PC-3 (cell line): Measurements from ENCODE around the gene KRTAP3-2. TPM values are rescaled to one million over a fixed set of nuclear protein-coding genes. Genes with fewer than 3 reads are reported as not detected.
"Not testable (repeated sequence)": the region's sequence is repeated elsewhere in the genome, so short reads cannot be mapped to it uniquely, and the experiment has no call there.

ENCODE experiments used
- ATAC-seq: fragments of 200-7000 bp; cut with Tn5 transposase; 2 replicates; pipeline ENCODE4 v1.9.1; 2020; ENCODE audit warnings: mild to moderate bottlenecking, moderate library complexity
- BruUV-seq: library from RNA; stranded (reverse); fragments of 400-500 nt; replicated peaks from 2 replicates; lab custom pipeline; 2021; lab: Mats Ljungman, UMichigan
- CTCF ChIA-PET: fragments of 300-600 bp; sonication (Branson Sonifier 250); formaldehyde crosslinking; loops from one replicate; lab custom pipeline; 2022; ENCODE audit warnings: antibody characterized with exemption; lab: Charles Lee
- POLR2A ChIA-PET: fragments of 300-600 bp; sonication (Branson Sonifier 250); formaldehyde crosslinking; loops from one replicate; lab custom pipeline; 2022; ENCODE audit warnings: antibody characterized with exemption; ENCODE audit not compliant: unreplicated experiment; lab: Charles Lee
- DNase-seq: peaks from one replicate; pipeline ENCODE4 v3.0.0-alpha.2; 2015
- H2AFZ ChIP-seq: fragments of 300-600 bp; sonication (generic); 2 replicates; pipeline ENCODE4 v1.6.0; 2016; ENCODE audit warnings: antibody characterized with exemption, low read length
- H3F3A ChIP-seq: fragments of 300-600 bp; sonication (generic); one replicate; pipeline ENCODE4 v1.6.0; 2017; ENCODE audit warnings: antibody characterized with exemption, low read length, control low read depth, mild to moderate bottlenecking; ENCODE audit not compliant: unreplicated experiment
- H3K27ac ChIP-seq: fragments of 300-600 bp; sonication (generic); 2 replicates; pipeline ENCODE4 v1.5.1; 2016; ENCODE audit warnings: mild to moderate bottlenecking, low read length
- H3K27me3 ChIP-seq: fragments of 300-600 bp; sonication (generic); 2 replicates; pipeline ENCODE4 v1.6.1; 2016; ENCODE audit warnings: low read length, mixed read lengths
- H3K36me3 ChIP-seq: fragments of 300-600 bp; sonication (generic); 2 replicates; pipeline ENCODE4 v1.6.1; 2016; ENCODE audit warnings: low read depth, mixed run types, low read length, mixed read lengths
- H3K4me1 ChIP-seq: fragments of 300-600 bp; sonication (generic); 2 replicates; pipeline ENCODE4 v1.5.1; 2016; ENCODE audit warnings: low read length; ENCODE audit not compliant: insufficient read depth
- H3K4me2 ChIP-seq: fragments of 300-600 bp; sonication (generic); 2 replicates; pipeline ENCODE4 v1.6.0; 2016; ENCODE audit warnings: low read length
- H3K4me3 ChIP-seq: fragments of 300-600 bp; sonication (generic); 2 replicates; pipeline ENCODE4 v1.5.1; 2016; ENCODE audit warnings: mild to moderate bottlenecking, low read length, mixed read lengths
- H3K79me2 ChIP-seq: fragments of 300-600 bp; sonication (generic); 2 replicates; pipeline ENCODE4 v1.6.1; 2017; ENCODE audit warnings: low read length, mixed read lengths
- H3K9ac ChIP-seq: fragments of 300-600 bp; sonication (generic); 2 replicates; pipeline ENCODE4 v1.6.0; 2016; ENCODE audit warnings: mild to moderate bottlenecking, low read length
- H3K9me2 ChIP-seq: fragments of 300-600 bp; sonication (generic); replicated peaks from 2 replicates; pipeline ENCODE4 v1.6.1; 2016; ENCODE audit warnings: mixed run types, low read length, mixed read lengths
- H3K9me3 ChIP-seq: fragments of 300-600 bp; sonication (generic); 2 replicates; pipeline ENCODE4 v1.6.1; 2016; ENCODE audit warnings: low read length, mixed read lengths
- H4K20me1 ChIP-seq: fragments of 300-600 bp; sonication (generic); 2 replicates; pipeline ENCODE4 v1.6.1; 2016; ENCODE audit warnings: low read length, mixed read lengths
- EZH2 ChIP-seq: fragments of 300-600 bp; sonication (generic); IDR thresholded peaks from one replicate; pipeline ENCODE4 v1.6.1; 2017; ENCODE audit warnings: antibody characterized with exemption, mild to moderate bottlenecking, low read length; ENCODE audit not compliant: unreplicated experiment
- EZH2phosphoT487 ChIP-seq: fragments of 300-600 bp; sonication (generic); IDR thresholded peaks from 2 replicates; pipeline ENCODE4 v1.6.1; 2018; ENCODE audit warnings: mild to moderate bottlenecking, antibody characterized with exemption, low read length, borderline replicate concordance
- intact Hi-C: fragments of 100-400 bp; cut with micrococcal nuclease; formaldehyde crosslinking; loops from 2 replicates; pipeline ENCODE4 v1.9.0; 2023
- total RNA-seq: library from RNA; depleted of rRNA; stranded (reverse); fragments of >200 nt; gene quantifications from 2 replicates; pipeline ENCODE4 v1.2.3, GENCODE V29; 2014
- TF ChIP-seq, protein P1 (sequence below): fragments of 300-600 bp; sonication (generic); conservative IDR thresholded peaks from 2 replicates; pipeline ENCODE4 v1.5.1; 2017; ENCODE audit warnings: antibody characterized with exemption, low read depth, mild to moderate bottlenecking, low read length

Gene KRTAP3-2
- total RNA-seq, 1 experiment from 2014 or later = not detected

GRCh38 chr17:41042953-41043352 is 43.2 kb upstream of the KRTAP3-2 start:
- Histone ChIP-seq H3F3A (no peaks in the 10 kb centered on the region), H3K4me1 (peaks cover 1% of the 10 kb centered on the region), H3K36me3 (no peaks in the 10 kb centered on the region), H3K27me3 (no peaks in the 10 kb centered on the region), H3K4me3 (no peak overlapping the region), H3K27ac (no peak overlapping the region), H4K20me1 (no peaks in the 10 kb centered on the region), H2AFZ (no peak overlapping the region), H3K9me3 (no peaks in the 10 kb centered on the region), H3K9ac (no peak overlapping the region), H3K4me2 (no peak overlapping the region), H3K9me2 (no peaks in the 10 kb centered on the region), H3K79me2 (no peaks in the 10 kb centered on the region)
- no peak for ATAC-seq
- ChIA-PET POLR2A (no interaction called here), CTCF (no interaction called here)
- no peak for DNase-seq
- no TSS peak for BruUV-seq
- TF ChIP-seq, protein P1, sequence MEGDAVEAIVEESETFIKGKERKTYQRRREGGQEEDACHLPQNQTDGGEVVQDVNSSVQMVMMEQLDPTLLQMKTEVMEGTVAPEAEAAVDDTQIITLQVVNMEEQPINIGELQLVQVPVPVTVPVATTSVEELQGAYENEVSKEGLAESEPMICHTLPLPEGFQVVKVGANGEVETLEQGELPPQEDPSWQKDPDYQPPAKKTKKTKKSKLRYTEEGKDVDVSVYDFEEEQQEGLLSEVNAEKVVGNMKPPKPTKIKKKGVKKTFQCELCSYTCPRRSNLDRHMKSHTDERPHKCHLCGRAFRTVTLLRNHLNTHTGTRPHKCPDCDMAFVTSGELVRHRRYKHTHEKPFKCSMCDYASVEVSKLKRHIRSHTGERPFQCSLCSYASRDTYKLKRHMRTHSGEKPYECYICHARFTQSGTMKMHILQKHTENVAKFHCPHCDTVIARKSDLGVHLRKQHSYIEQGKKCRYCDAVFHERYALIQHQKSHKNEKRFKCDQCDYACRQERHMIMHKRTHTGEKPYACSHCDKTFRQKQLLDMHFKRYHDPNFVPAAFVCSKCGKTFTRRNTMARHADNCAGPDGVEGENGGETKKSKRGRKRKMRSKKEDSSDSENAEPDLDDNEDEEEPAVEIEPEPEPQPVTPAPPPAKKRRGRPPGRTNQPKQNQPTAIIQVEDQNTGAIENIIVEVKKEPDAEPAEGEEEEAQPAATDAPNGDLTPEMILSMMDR = no peak
- no peak for TF ChIP-seq EZH2phosphoT487
- no peak for TF ChIP-seq EZH2
- intact Hi-C loops = no loop called here

DNA sequence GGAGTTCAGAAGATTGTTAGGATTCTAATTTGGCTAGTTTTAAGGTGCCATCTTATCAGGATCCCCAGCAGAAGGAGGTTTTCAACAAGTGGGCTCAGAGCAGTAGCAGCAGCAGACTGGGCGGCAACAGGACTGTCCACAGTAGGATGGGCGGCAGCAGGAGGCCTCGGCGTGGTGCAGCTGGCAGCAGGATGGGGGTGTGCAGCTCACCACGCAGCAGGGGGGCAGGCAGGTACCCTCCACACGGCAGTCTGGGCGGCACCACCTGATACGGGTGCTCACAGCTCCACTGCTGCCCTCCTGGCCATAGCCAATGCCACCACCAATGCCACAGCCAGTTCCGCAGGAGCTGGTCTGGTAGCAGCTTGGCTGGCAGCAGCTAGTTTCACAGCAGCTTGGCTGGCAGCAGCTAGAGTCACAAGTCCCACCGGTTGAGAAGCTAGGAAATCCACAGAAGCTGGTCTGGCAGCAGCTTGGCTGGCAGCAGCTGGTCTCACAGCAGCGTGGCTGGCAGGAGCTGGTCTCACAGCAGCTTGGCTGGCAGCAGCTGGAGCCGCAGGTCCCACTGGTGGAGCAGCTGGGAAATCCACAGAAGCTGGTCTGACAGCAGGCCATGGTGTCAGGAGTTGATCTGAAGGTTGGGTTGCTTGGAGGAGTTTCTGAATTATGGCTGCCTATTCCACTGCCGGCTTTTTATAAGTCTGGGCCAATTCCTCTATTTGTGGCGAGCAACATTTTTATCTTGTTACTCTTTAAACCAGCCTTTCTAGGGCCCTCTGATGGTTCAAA is 41.3 kb upstream of the KRTAP3-2 start, which contains the start of gene KRTAP1-1:
KRTAP1-1 (minus strand) TSS at position 668 of the 789 bp plus-strand sequence; CDS start at position 615, 53 bp downstream.
- intact Hi-C loops, H3K4me1 ChIP-seq, H4K20me1 ChIP-seq, H3K27ac ChIP-seq, H3K9ac ChIP-seq, H3K36me3 ChIP-seq, DNase-seq, H3K9me3 ChIP-seq, H3K79me2 ChIP-seq, H3F3A ChIP-seq, POLR2A ChIA-PET, H3K9me2 ChIP-seq, H2AFZ ChIP-seq, H3K27me3 ChIP-seq, BruUV-seq, CTCF ChIA-PET, H3K4me2 ChIP-seq, ATAC-seq, H3K4me3 ChIP-seq: not testable (repeated sequence)

GRCh38 chr17:41037853-41038350 is 38.2 kb upstream of the KRTAP3-2 start:
- no TSS peak for BruUV-seq

DNA sequence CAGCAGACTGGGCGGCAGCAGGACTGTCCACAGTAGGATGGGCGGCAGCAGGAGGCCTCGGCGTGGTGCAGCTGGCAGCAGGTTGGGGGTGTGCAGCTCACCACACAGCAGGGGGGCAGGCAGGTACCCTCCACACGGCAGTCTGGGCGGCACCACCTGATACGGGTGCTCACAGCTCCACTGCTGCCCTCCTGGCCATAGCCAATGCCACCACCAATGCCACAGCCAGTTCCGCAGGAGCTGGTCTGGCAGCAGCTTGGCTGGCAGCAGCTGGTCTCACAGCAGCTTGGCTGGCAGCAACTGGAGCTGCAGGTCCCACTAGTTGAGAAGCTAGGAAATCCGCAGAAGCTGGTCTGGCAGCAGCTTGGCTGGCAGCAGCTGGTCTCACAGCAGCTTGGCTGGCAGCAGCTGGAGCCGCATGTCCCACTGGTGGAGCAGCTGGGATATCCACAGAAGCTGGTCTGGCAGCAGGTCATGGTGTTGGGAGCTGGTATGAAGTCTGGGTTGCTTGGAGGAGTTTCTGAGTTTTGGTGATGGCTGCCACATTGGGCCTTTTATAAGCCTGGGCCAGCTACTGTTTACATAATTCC is 34.7 kb upstream of the KRTAP3-2 start, which contains the start of gene KRTAP1-3:
KRTAP1-3 (minus strand) TSS at position 529 of the 590 bp plus-strand sequence; CDS start at position 476, 53 bp downstream.
- H3F3A ChIP-seq, intact Hi-C loops, H3K9ac ChIP-seq, DNase-seq, H3K4me2 ChIP-seq, H3K9me3 ChIP-seq, H3K27ac ChIP-seq, BruUV-seq, POLR2A ChIA-PET, ATAC-seq, H3K36me3 ChIP-seq, H3K9me2 ChIP-seq, H3K27me3 ChIP-seq, H3K4me3 ChIP-seq, H4K20me1 ChIP-seq, CTCF ChIA-PET, H3K4me1 ChIP-seq, H3K79me2 ChIP-seq, H2AFZ ChIP-seq: not testable (repeated sequence)

More at GRCh38 chr17:41037853-41038350, 38.2 kb upstream of the KRTAP3-2 start:
- Histone ChIP-seq H3K79me2 (no peaks in the 10 kb centered on the region), H3K27ac (no peak overlapping the region), H3F3A (no peaks in the 10 kb centered on the region), H3K27me3 (no peaks in the 10 kb centered on the region), H3K4me3 (no peak overlapping the region), H3K9ac (no peak overlapping the region), H2AFZ (no peak overlapping the region), H3K4me1 (peaks cover 6% of the 10 kb centered on the region), H3K9me2 (no peaks in the 10 kb centered on the region), H3K9me3 (no peaks in the 10 kb centered on the region), H3K4me2 (no peak overlapping the region), H4K20me1 (no peaks in the 10 kb centered on the region), H3K36me3 (no peaks in the 10 kb centered on the region)
- DNase-seq = no peak
- TF ChIP-seq EZH2 (no peak), EZH2phosphoT487 (no peak)
- TF ChIP-seq, protein P1 = no peak
- ATAC-seq = no peak
- ChIA-PET POLR2A (no interaction called here), CTCF (no interaction called here)
- intact Hi-C loops = no loop called here
